OCI-LY1 (cell line): ENCODE results near the gene DNAH1.

Experiments
- EZH2 ChIP-seq: fragments of 200-600 bp; sonication (generic), shearing (Covaris generic); IDR thresholded peaks from 2 replicates; pipeline ENCODE4 v1.8.0; 2017; ENCODE audit warnings: borderline replicate concordance, mixed run types, mild to moderate bottlenecking, antibody characterized with exemption, low read length, moderate library complexity, mixed read lengths
- TF ChIP-seq, protein P1 (sequence below): fragments of 200-600 bp; sonication (generic), shearing (Covaris generic); IDR thresholded peaks from 2 replicates; pipeline ENCODE4 v1.5.1; 2017; ENCODE audit warnings: mild to moderate bottlenecking, antibody characterized with exemption, low read length, moderate library complexity, mixed read lengths

DNA sequence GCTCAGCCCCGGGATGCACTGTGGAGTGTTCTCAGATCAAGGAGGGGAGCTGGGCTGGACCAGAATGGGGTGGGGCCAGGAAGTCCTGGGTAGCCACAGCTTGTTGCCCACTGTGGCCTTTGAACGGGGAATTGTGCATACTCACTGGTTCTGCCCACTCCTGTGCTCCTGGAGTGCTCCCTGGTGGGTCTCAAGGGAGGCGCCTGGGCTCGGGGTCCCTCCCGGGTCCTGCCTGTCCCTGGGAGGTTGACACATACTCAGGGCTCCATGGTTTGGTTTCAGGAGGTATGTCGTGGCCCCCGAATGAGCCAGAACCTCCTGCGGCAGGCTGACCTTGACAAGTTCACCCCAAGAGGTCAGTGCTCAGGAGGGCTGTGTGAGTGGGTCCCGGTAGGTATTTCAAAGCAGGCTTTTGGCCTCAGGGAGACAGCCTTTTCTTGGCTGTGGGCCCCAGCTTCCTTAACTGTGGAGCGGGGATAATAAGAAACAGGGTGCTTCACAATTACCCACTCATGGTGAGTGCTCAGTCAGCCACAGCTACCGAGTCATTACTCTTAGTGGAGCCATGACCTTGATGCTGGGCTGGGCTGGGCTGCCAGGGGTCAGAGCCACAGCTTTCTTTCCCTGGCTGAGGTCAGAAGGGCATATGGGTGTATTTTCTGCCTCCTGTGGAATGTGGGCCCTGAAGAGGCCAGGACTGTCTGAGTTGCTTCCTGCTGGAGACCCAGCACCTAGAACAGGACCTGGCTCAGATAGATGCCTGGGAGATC, 7.6 kb downstream of the DNAH1 start:
- TF ChIP-seq, protein P1, sequence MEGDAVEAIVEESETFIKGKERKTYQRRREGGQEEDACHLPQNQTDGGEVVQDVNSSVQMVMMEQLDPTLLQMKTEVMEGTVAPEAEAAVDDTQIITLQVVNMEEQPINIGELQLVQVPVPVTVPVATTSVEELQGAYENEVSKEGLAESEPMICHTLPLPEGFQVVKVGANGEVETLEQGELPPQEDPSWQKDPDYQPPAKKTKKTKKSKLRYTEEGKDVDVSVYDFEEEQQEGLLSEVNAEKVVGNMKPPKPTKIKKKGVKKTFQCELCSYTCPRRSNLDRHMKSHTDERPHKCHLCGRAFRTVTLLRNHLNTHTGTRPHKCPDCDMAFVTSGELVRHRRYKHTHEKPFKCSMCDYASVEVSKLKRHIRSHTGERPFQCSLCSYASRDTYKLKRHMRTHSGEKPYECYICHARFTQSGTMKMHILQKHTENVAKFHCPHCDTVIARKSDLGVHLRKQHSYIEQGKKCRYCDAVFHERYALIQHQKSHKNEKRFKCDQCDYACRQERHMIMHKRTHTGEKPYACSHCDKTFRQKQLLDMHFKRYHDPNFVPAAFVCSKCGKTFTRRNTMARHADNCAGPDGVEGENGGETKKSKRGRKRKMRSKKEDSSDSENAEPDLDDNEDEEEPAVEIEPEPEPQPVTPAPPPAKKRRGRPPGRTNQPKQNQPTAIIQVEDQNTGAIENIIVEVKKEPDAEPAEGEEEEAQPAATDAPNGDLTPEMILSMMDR: no peak
- no peak for TF ChIP-seq EZH2
